CD4-positive, alpha-beta memory T cell (primary cell): ENCODE results near the gene IGFN1. TPM values are rescaled to one million over a fixed set of nuclear protein-coding genes. Genes with fewer than 3 reads are reported as not detected.
A peak's percentile ranks its signal among the peaks of the same experiment; 100 is the strongest.
"Not testable (repeated sequence)": the region's sequence is repeated elsewhere in the genome, so short reads cannot be mapped to it uniquely, and the experiment has no call there.

Experiments
- CTCF ChIA-PET: fragments of 350-600 bp; sonication (Branson Sonifier 250); formaldehyde crosslinking; loops from one replicate; lab custom pipeline; 2021; ENCODE audit warnings: inconsistent platforms; ENCODE audit not compliant: partially characterized antibody; lab: Charles Lee
- POLR2A ChIA-PET: fragments of 350-600 bp; sonication (Branson Sonifier 250); formaldehyde crosslinking; loops from one replicate; lab custom pipeline; 2021; ENCODE audit not compliant: partially characterized antibody; lab: Charles Lee
- DNase-seq, 5 donors: peaks; one replicate each; pipeline versions ENCODE4 v3.0.0 to v3.0.0-alpha.2; 2020 to 2022; ENCODE audit warnings: mixed read lengths in 1 of 5
- H3K27ac ChIP-seq: one replicate; pipeline ENCODE4 v1.7.0; 2013; ENCODE audit warnings: low read depth, low read length
- H3K27me3 ChIP-seq: 2 replicates; pipeline ENCODE4 v1.7.0; 2013; ENCODE audit warnings: mild to moderate bottlenecking, low read length, moderate library complexity; ENCODE audit not compliant: insufficient read depth
- H3K36me3 ChIP-seq: 2 replicates; pipeline ENCODE4 v1.7.0; 2013; ENCODE audit warnings: mild to moderate bottlenecking, low read length, moderate library complexity; ENCODE audit not compliant: insufficient read depth
- H3K4me1 ChIP-seq: 2 replicates; pipeline ENCODE4 v1.7.0; 2013; ENCODE audit warnings: mild to moderate bottlenecking, low read length, moderate library complexity; ENCODE audit not compliant: insufficient read depth
- H3K4me3 ChIP-seq, 2 donors: one replicate each; pipeline ENCODE4 v1.7.0; 2013; ENCODE audit warnings: low read length in 2 of 2, mild to moderate bottlenecking in 1 of 2
- H3K9me3 ChIP-seq, 2 donors: one replicate each; pipeline ENCODE4 v1.7.0; 2013; ENCODE audit warnings: low read length in 2 of 2, control low read depth in 1 of 2; ENCODE audit not compliant: control insufficient read depth in 1 of 2
- H3K27ac Mint-ChIP-seq, 7 donors: one replicate each; pipeline ENCODE4 v1.8.0; 2020 to 2021; ENCODE audit warnings: mixed read lengths in 7 of 7, mild to moderate bottlenecking in 6 of 7, inconsistent platforms in 3 of 7, moderate library complexity in 3 of 7
- H3K27me3 Mint-ChIP-seq, 2 donors: one replicate each; pipeline ENCODE4 v1.8.0; 2020 to 2021; ENCODE audit warnings: mixed read lengths in 2 of 2
- H3K36me3 Mint-ChIP-seq, 2 donors: one replicate each; pipeline ENCODE4 v1.8.0; 2020 to 2021; ENCODE audit warnings: mixed read lengths in 2 of 2, inconsistent platforms in 1 of 2, mild to moderate bottlenecking in 1 of 2
- H3K4me1 Mint-ChIP-seq, 4 donors: one replicate each; pipeline ENCODE4 v1.8.0; 2020 to 2021; ENCODE audit warnings: mixed read lengths in 4 of 4, mild to moderate bottlenecking in 1 of 4
- H3K4me3 Mint-ChIP-seq, 8 donors: one replicate each; pipeline ENCODE4 v1.8.0; 2020 to 2021; ENCODE audit warnings: mixed read lengths in 8 of 8, mild to moderate bottlenecking in 7 of 8, moderate library complexity in 6 of 8, inconsistent platforms in 3 of 8
- H3K9me3 Mint-ChIP-seq, 8 donors: one replicate each; pipeline ENCODE4 v1.8.0; 2020 to 2021; ENCODE audit warnings: mixed read lengths in 8 of 8, mild to moderate bottlenecking in 5 of 8, inconsistent platforms in 3 of 8, moderate library complexity in 1 of 8
- intact Hi-C: fragments of 100-400 bp; cut with micrococcal nuclease; formaldehyde crosslinking; loops from one replicate; pipeline ENCODE4 v1.15.1; 2023
- polyA plus RNA-seq, 2 donors: library from polyadenylated mRNA; unstranded; fragments of 300-500 nt; fragmentation: Illumina TruSeq; gene quantifications; one replicate each; pipeline ENCODE4 v1.2.3, GENCODE V29; 2021
- total RNA-seq, 2 experiments: library from RNA; stranded (reverse); gene quantifications; one replicate each; pipeline ENCODE4 v1.2.3, GENCODE V29; 2021

Gene IGFN1
- total and polyA plus RNA-seq, 4 experiments from 2014 or later, result not detected

- Mint-ChIP-seq H3K27ac (no peak overlapping the region), H3K4me3 (no peak overlapping the region), H3K36me3 (no peaks in the 10 kb centered on the region), H3K27me3 (peaks cover 6 to 8% of the 10 kb centered on the region in 2 donors), H3K9me3 (no peaks in the 10 kb centered on the region), H3K4me1 (no peaks in the 10 kb centered on the region)
- Histone ChIP-seq H3K4me3 (no peak overlapping the region), H3K27me3 (no peaks in the 10 kb centered on the region), H3K27ac (no peak overlapping the region), H3K9me3 (no peaks in the 10 kb centered on the region), H3K4me1 (no peaks in the 10 kb centered on the region), H3K36me3 (no peaks in the 10 kb centered on the region)
- intact Hi-C loops, result no loop called here
- ChIA-PET CTCF (interaction anchor here (0.6 to 1.6 kb wide), 7 partner anchors 8 to 539 kb away, joined by 3 to 7 read pairs (median 3); no protein-coding TSS in a partner anchor), POLR2A (no interaction called here)
- DNase-seq, result no peak
Observed at GRCh38 chr1:201253906-201254624, 63.4 kb downstream of the IGFN1 start.

GRCh38 chr1:201254625-201255478 is 64.2 kb downstream of the IGFN1 start:
- no peaks in the 10 kb centered on the region for H3K9me3 ChIP-seq
- Mint-ChIP-seq H3K27me3 (peaks cover 6 to 7% of the 10 kb centered on the region in 2 donors), H3K27ac (no peak overlapping the region), H3K9me3 (no peaks in the 10 kb centered on the region), H3K4me1 (no peaks in the 10 kb centered on the region), H3K36me3 (no peaks in the 10 kb centered on the region), H3K4me3 (no peak overlapping the region)
- no peaks in the 10 kb centered on the region for H3K4me1 ChIP-seq
- H3K27me3 ChIP-seq, result no peaks in the 10 kb centered on the region
- ChIA-PET POLR2A (no interaction called here), CTCF (interaction anchor here (0.6 to 1.6 kb wide), 8 partner anchors 8 to 538 kb away, joined by 3 to 7 read pairs (median 3); no protein-coding TSS in a partner anchor)
- no peak overlapping the region for H3K4me3 ChIP-seq
- H3K36me3 ChIP-seq, result no peaks in the 10 kb centered on the region
- intact Hi-C loops, result no loop called here
- H3K27ac ChIP-seq, result no peak overlapping the region
- DNase-seq, result peak in 4 of 5 donors; percentile 27 to 33 (median 32)

- CTCF ChIA-PET, result interaction anchor here (1.4 kb wide), 1 partner anchor 108 kb away, joined by 3 read pairs; no protein-coding TSS in a partner anchor
- POLR2A ChIA-PET, result no interaction called here
- H3K4me3 ChIP-seq, result no peak overlapping the region
- Mint-ChIP-seq H3K36me3 (no peaks in the 10 kb centered on the region), H3K4me3 (no peak overlapping the region), H3K27me3 (peaks cover 6 to 11% of the 10 kb centered on the region in 2 donors), H3K9me3 (peaks cover 0 to 2% (median 0%) of the 10 kb centered on the region in 8 donors), H3K27ac (no peak overlapping the region), H3K4me1 (peaks cover 0 to 4% (median 2%) of the 10 kb centered on the region in 4 donors)
- H3K27me3 ChIP-seq, result peaks cover 1% of the 10 kb centered on the region
- DNase-seq, result no peak
- H3K36me3 ChIP-seq, result no peaks in the 10 kb centered on the region
- H3K27ac ChIP-seq, result no peak overlapping the region
- no peaks in the 10 kb centered on the region for H3K9me3 ChIP-seq
- no peaks in the 10 kb centered on the region for H3K4me1 ChIP-seq
- intact Hi-C loops, result no loop called here
Observed at GRCh38 chr1:201255479-201256362, 65.1 kb downstream of the IGFN1 start.

- H3K27me3 Mint-ChIP-seq, result peaks cover 0 to 14% of the 10 kb centered on the region in 2 donors
- H3K27ac ChIP-seq, CTCF ChIA-PET, H3K9me3 ChIP-seq, H3K4me3 ChIP-seq, H3K36me3 ChIP-seq, H3K27ac Mint-ChIP-seq, intact Hi-C loops, H3K4me3 Mint-ChIP-seq, H3K27me3 ChIP-seq, H3K36me3 Mint-ChIP-seq, POLR2A ChIA-PET, H3K4me1 ChIP-seq, H3K9me3 Mint-ChIP-seq, H3K4me1 Mint-ChIP-seq, DNase-seq: not testable (repeated sequence)
Observed at GRCh38 chr1:201258132-201258531, 67.5 kb downstream of the IGFN1 start.

- Mint-ChIP-seq H3K36me3 (no peaks in the 10 kb centered on the region), H3K9me3 (peaks cover 0 to 2% (median 0%) of the 10 kb centered on the region in 8 donors), H3K4me1 (peaks cover 0 to 4% (median 2%) of the 10 kb centered on the region in 4 donors), H3K27ac (no peak overlapping the region), H3K27me3 (peaks cover 5 to 14% of the 10 kb centered on the region in 2 donors), H3K4me3 (no peak overlapping the region)
- Histone ChIP-seq H3K36me3 (no peaks in the 10 kb centered on the region), H3K27me3 (peaks cover 10% of the 10 kb centered on the region), H3K9me3 (no peaks in the 10 kb centered on the region), H3K4me3 (no peak overlapping the region), H3K4me1 (no peaks in the 10 kb centered on the region), H3K27ac (no peak overlapping the region)
- ChIA-PET CTCF (no interaction called here), POLR2A (no interaction called here)
- intact Hi-C loops, result no loop called here
- DNase-seq, result no peak
Observed at GRCh38 chr1:201258763-201259230, 68.2 kb downstream of the IGFN1 start.

GRCh38 chr1:201259476-201260235 is 69.0 kb downstream of the IGFN1 start:
- no peaks in the 10 kb centered on the region for H3K9me3 ChIP-seq
- H3K4me3 Mint-ChIP-seq, result peak overlapping the region in 3 of 8 donors; percentile 11 to 48 (median 34)
- H3K27ac Mint-ChIP-seq, result no peak overlapping the region
- no peaks in the 10 kb centered on the region for H3K36me3 Mint-ChIP-seq
- no peak overlapping the region for H3K27ac ChIP-seq
- peaks cover 0 to 2% (median 0%) of the 10 kb centered on the region in 8 donors for H3K9me3 Mint-ChIP-seq
- peaks cover 0 to 4% (median 2%) of the 10 kb centered on the region in 4 donors for H3K4me1 Mint-ChIP-seq
- peaks cover 10% of the 10 kb centered on the region for H3K27me3 ChIP-seq
- CTCF ChIA-PET, result no interaction called here
- intact Hi-C loops, result no loop called here
- peaks cover 5 to 14% of the 10 kb centered on the region in 2 donors for H3K27me3 Mint-ChIP-seq
- DNase-seq, result no peak
- H3K4me1 ChIP-seq, result no peaks in the 10 kb centered on the region
- H3K4me3 ChIP-seq, result no peak overlapping the region
- no peaks in the 10 kb centered on the region for H3K36me3 ChIP-seq
- POLR2A ChIA-PET, result no interaction called here
